ENCODE measurements around the gene HUS1.

- no peak for TF ChIP-seq CTCF (IDR thresholded peaks at IDR 0.05)
- no peak for TF ChIP-seq EP300 (IDR thresholded peaks at IDR 0.05; ENCODE audit: low read depth)
Measured at GRCh38 chr7:47990592-47990991, 11.2 kb upstream of the HUS1 start.

Data from transverse colon (tissue), 3 donors.